Neural progenitor cell (in vitro differentiated cells): ENCODE measurements around the gene B9D1. TPM values are rescaled to one million over a fixed set of nuclear protein-coding genes. Genes with fewer than 3 reads are reported as not detected.

Source experiments
- DNase-seq: peaks from one replicate; pipeline ENCODE4 v3.0.0-alpha.2; 2016; ENCODE audit warnings: low spot score
- H2AFZ ChIP-seq: fragments of 200-600 bp; sonication (generic); replicated peaks from 2 replicates; pipeline ENCODE4 v1.6.1; 2016; ENCODE audit warnings: antibody characterized with exemption
- H3F3A ChIP-seq: fragments of 200-600 bp; sonication (generic); 2 replicates; pipeline ENCODE4 v1.6.1; 2016; ENCODE audit warnings: antibody characterized with exemption, low read depth
- H3K27ac ChIP-seq: fragments of 200-600 bp; sonication (generic); 2 replicates; pipeline ENCODE4 v1.5.1; 2016; ENCODE audit warnings: mild to moderate bottlenecking
- H3K27me3 ChIP-seq: fragments of 200-600 bp; sonication (generic); 2 replicates; pipeline ENCODE4 v1.6.1; 2016; ENCODE audit warnings: mild to moderate bottlenecking, moderate library complexity
- H3K36me3 ChIP-seq: fragments of 200-600 bp; sonication (generic); 2 replicates; pipeline ENCODE4 v1.5.1; 2016
- H3K4me1 ChIP-seq: fragments of 200-600 bp; sonication (generic); 2 replicates; pipeline ENCODE4 v1.6.1; 2016; ENCODE audit warnings: mixed run types
- H3K4me2 ChIP-seq: fragments of 200-600 bp; sonication (generic); 2 replicates; pipeline ENCODE4 v1.6.1; 2016
- H3K4me3 ChIP-seq: fragments of 200-600 bp; sonication (generic); 2 replicates; pipeline ENCODE4 v1.5.1; 2016
- H3K79me2 ChIP-seq: fragments of 200-600 bp; sonication (generic); 2 replicates; pipeline ENCODE4 v1.6.1; 2016; ENCODE audit warnings: low read depth
- H3K9ac ChIP-seq: fragments of 200-600 bp; sonication (generic); 2 replicates; pipeline ENCODE4 v1.6.1; 2016
- H3K9me3 ChIP-seq: fragments of 200-600 bp; sonication (generic); 2 replicates; pipeline ENCODE4 v1.5.1; 2016; ENCODE audit warnings: low read depth
- H4K20me1 ChIP-seq: fragments of 200-600 bp; sonication (generic); 2 replicates; pipeline ENCODE4 v1.6.1; 2016; ENCODE audit warnings: low read depth
- H3K27ac Mint-ChIP-seq: 3 replicates; pipeline ENCODE4 v1.8.0; 2021; ENCODE audit warnings: mixed read lengths
- H3K27me3 Mint-ChIP-seq: 2 replicates; pipeline ENCODE4 v1.8.0; 2022; ENCODE audit warnings: low read depth, mild to moderate bottlenecking, inconsistent platforms, moderate library complexity, mixed read lengths; ENCODE audit not compliant: insufficient read depth
- H3K36me3 Mint-ChIP-seq: 3 replicates; pipeline ENCODE4 v1.8.0; 2021; ENCODE audit warnings: mixed read lengths
- H3K4me1 Mint-ChIP-seq: 3 replicates; pipeline ENCODE4 v1.8.0; 2021; ENCODE audit warnings: mixed read lengths
- H3K4me3 Mint-ChIP-seq: 3 replicates; pipeline ENCODE4 v1.8.0; 2021; ENCODE audit warnings: mild to moderate bottlenecking, moderate library complexity, mixed read lengths
- H3K9me3 Mint-ChIP-seq: 3 replicates; pipeline ENCODE4 v1.8.0; 2020; ENCODE audit warnings: mixed read lengths
- EZH2 ChIP-seq: fragments of 200-600 bp; sonication (generic); IDR thresholded peaks from 2 replicates; pipeline ENCODE4 v1.6.1; 2017; ENCODE audit warnings: antibody characterized with exemption, mild to moderate bottlenecking, moderate library complexity
- EZH2phosphoT487 ChIP-seq: fragments of 200-600 bp; sonication (generic); IDR thresholded peaks from 2 replicates; pipeline ENCODE4 v1.6.1; 2017; ENCODE audit warnings: antibody characterized with exemption
- total RNA-seq: library from RNA; depleted of rRNA; stranded (reverse); fragments of >200 nt; gene quantifications from 2 replicates; pipeline ENCODE4 v1.2.3, GENCODE V29; 2015; ENCODE audit warnings: low replicate concordance
- TF ChIP-seq, protein P1 (sequence below): fragments of 200-600 bp; sonication (generic); IDR thresholded peaks from 2 replicates; pipeline ENCODE4 v1.5.1; 2017; ENCODE audit warnings: antibody characterized with exemption, mild to moderate bottlenecking

B9D1 gene
- total RNA-seq, 1 donor from 2014 or later: 15.1 TPM

DNA sequence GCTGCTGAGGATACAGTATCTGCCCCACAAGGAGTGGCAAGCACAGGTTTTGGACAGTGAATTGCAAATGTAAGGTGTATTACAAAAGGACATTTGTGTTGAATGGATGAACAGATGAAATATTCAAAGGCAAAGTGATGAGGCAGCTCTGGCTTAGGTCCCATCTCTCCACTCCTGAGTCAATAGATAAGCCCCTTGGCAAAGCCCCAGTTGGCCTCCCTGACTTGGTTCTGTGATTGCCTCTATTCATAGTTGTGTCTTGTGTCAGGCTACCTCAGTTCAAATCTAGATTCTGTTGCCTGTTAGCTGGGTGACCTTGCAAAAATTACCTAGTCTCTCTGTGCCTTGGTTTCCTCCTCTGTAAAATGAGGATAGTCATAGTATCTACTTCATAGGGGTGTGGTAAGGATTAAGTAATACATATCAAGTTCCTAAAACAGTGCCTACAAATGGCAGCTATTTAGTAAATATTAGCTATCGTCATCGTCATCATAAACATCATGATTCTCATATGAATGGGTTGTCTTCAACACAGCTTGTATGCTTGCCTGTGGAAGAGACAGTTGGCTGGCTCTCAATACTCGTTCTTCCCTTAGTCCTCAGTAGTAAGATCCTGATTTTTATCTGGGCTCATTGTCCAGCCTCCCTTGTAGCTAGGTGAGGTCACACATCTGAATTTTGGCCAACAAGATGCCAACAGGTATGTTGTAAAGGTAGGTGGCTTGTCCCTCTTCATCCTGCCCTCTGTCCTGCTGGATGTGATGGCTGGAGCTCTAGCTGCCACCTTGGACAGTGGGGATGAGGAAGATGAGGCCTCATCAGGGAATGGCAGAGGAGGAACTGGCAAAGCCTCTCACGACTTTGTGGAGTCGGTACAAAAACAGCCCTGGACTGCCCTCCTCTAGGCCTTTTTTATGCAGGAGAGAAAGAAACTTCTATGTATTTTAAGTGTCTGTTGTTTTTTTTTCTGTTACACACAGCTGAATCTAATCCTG, 26.6 kb upstream of the B9D1 start:
- Mint-ChIP-seq H3K36me3 (peaks cover 6% of the 10 kb centered on the region), H3K4me1 (peaks cover 33% of the 10 kb centered on the region), H3K9me3 (no peaks in the 10 kb centered on the region), H3K27ac (peak overlapping the region; percentile 15), H3K4me3 (no peak overlapping the region), H3K27me3 (peaks cover 4% of the 10 kb centered on the region)
- Histone ChIP-seq H3K9ac (no peak overlapping the region), H2AFZ (no peak overlapping the region), H3K4me3 (no peak overlapping the region), H3K79me2 (no peaks in the 10 kb centered on the region), H3K36me3 (no peaks in the 10 kb centered on the region), H4K20me1 (peaks cover 10% of the 10 kb centered on the region), H3K27me3 (no peaks in the 10 kb centered on the region), H3K27ac (no peak overlapping the region), H3K4me2 (no peak overlapping the region), H3K9me3 (no peaks in the 10 kb centered on the region), H3K4me1 (peaks cover 30% of the 10 kb centered on the region), H3F3A (peaks cover 24% of the 10 kb centered on the region)
- no peak for DNase-seq
- TF ChIP-seq EZH2phosphoT487: no peak
- TF ChIP-seq EZH2: no peak
- TF ChIP-seq, protein P1, sequence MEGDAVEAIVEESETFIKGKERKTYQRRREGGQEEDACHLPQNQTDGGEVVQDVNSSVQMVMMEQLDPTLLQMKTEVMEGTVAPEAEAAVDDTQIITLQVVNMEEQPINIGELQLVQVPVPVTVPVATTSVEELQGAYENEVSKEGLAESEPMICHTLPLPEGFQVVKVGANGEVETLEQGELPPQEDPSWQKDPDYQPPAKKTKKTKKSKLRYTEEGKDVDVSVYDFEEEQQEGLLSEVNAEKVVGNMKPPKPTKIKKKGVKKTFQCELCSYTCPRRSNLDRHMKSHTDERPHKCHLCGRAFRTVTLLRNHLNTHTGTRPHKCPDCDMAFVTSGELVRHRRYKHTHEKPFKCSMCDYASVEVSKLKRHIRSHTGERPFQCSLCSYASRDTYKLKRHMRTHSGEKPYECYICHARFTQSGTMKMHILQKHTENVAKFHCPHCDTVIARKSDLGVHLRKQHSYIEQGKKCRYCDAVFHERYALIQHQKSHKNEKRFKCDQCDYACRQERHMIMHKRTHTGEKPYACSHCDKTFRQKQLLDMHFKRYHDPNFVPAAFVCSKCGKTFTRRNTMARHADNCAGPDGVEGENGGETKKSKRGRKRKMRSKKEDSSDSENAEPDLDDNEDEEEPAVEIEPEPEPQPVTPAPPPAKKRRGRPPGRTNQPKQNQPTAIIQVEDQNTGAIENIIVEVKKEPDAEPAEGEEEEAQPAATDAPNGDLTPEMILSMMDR: no peak

DNA sequence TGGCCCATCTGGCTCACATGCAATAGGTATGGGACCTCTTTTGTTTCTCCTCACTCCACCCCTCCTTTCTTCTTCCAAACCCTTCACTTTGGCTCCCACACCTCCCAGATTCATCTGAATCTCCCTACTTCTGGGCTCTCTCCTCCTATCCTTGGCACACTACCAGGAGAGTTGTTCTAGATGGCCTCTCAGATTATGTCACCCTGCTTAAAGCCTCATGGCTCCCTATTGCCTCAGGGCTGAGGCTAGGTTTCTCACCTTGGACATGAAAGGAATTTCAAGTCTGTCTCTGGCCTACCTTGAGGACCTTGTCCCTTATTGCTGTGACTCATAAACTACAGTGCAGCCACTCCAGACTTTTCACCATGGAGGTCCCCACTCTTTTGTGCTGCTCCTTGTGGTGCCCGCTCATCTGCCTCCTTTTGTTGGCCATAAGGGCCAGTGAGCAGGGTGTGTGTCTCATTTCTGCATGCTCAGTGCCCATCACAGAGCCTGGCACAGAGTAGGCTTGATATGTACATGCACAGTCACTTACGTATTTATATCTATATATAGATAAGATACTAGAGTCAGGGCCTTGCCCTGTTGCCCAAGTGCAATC, 25.5 kb upstream of the B9D1 start:
- TF ChIP-seq EZH2 (no peak), EZH2phosphoT487 (no peak)
- TF ChIP-seq, protein P1: no peak
- H3K9ac ChIP-seq: no peak overlapping the region
- H3K4me1 Mint-ChIP-seq: peaks cover 33% of the 10 kb centered on the region
- peaks cover 10% of the 10 kb centered on the region for H4K20me1 ChIP-seq
- no peaks in the 10 kb centered on the region for H3K9me3 Mint-ChIP-seq
- H3K79me2 ChIP-seq: no peaks in the 10 kb centered on the region
- peaks cover 24% of the 10 kb centered on the region for H3F3A ChIP-seq
- no peak overlapping the region for H2AFZ ChIP-seq
- H3K4me2 ChIP-seq: peak overlapping the region; percentile 79
- H3K4me1 ChIP-seq: peaks cover 30% of the 10 kb centered on the region
- H3K27ac ChIP-seq: no peak overlapping the region
- no peaks in the 10 kb centered on the region for H3K36me3 ChIP-seq
- H3K4me3 ChIP-seq: no peak overlapping the region
- peak overlapping the region; percentile 73 for H3K27ac Mint-ChIP-seq
- H3K4me3 Mint-ChIP-seq: peak overlapping the region; percentile 3
- no peaks in the 10 kb centered on the region for H3K9me3 ChIP-seq
- peaks cover 6% of the 10 kb centered on the region for H3K27me3 Mint-ChIP-seq
- no peaks in the 10 kb centered on the region for H3K27me3 ChIP-seq
- no peak for DNase-seq
- H3K36me3 Mint-ChIP-seq: peaks cover 11% of the 10 kb centered on the region

DNA sequence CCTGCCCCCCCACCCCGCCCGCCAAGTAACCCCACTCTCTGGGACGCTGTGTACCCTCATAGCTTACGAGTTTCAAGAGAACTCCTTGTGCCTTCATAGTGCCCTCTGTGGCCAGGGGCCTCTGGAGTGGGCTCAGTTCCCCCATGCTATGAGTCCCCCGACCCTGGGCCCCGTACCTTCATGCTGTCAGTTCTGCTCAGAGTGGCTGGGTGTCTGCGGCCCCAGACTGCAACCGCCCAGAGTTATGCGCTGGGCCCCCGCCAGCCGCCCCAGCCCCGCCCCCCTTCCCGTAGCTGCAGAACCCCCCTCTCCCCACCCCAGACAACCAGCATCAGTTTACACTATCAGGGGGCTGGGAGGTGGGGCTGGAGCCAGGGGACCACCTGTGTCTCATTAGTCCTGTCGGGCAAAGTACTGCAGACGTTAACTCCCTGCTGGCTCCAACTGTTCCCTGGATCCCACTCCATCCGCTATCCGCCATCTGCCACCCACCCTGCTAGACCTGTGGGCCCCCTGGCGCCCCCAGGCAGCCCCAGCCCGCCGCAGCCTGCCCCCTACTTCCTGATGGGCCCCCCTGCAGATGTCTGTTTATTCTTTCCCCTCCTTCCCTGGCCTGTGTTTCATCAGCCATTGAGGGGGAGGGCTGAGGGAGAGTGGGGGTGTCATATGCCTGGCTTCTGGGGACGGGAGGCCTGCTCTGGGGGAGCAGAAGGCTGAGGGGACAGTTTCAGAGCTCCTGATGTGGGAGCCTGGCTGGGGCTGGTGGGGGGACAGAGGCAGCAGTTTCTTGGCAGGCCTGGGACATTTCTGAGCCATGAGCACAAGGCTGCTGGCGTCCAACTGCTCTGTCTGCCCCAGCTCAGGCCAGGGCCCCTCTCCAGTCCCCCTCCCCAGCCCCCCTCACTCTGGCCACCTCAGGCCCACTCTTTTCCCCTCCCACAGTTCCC, 24.7 kb upstream of the B9D1 start, which contains the start of gene MFAP4:
Gene MFAP4, minus strand, starts transcription at position 217 of the 947 bp plus-strand sequence. Its CDS starts 35 bp downstream, at position 182.
- H3K27ac Mint-ChIP-seq: peak within 1 kb of the TSS; percentile 88
- H3K27me3 ChIP-seq: no peaks in the 10 kb centered on the region
- H3K27me3 Mint-ChIP-seq: peaks cover 6% of the 10 kb centered on the region
- H3F3A ChIP-seq: peaks cover 24% of the 10 kb centered on the region
- H3K36me3 ChIP-seq: no peaks in the 10 kb centered on the region
- peak; percentile 80 for DNase-seq
- no peak within 1 kb of the TSS for H3K9ac ChIP-seq
- H3K4me3 Mint-ChIP-seq: peak within 1 kb of the TSS; percentile 73
- H2AFZ ChIP-seq: no peak within 1 kb of the TSS
- TF ChIP-seq, protein P1: no peak
- TF ChIP-seq EZH2: no peak
- TF ChIP-seq EZH2phosphoT487: no peak
- no peaks in the 10 kb centered on the region for H3K9me3 Mint-ChIP-seq
- no peaks in the 10 kb centered on the region for H3K9me3 ChIP-seq
- H3K27ac ChIP-seq: no peak within 1 kb of the TSS
- peaks cover 26% of the 10 kb centered on the region for H3K4me1 ChIP-seq
- H4K20me1 ChIP-seq: peaks cover 10% of the 10 kb centered on the region
- peak within 1 kb of the TSS; percentile 26 for H3K4me3 ChIP-seq
- H3K4me2 ChIP-seq: peak within 1 kb of the TSS; percentile 79
- no peaks in the 10 kb centered on the region for H3K79me2 ChIP-seq
- peaks cover 12% of the 10 kb centered on the region for H3K36me3 Mint-ChIP-seq
- peaks cover 33% of the 10 kb centered on the region for H3K4me1 Mint-ChIP-seq
